ENCODE measurements around the gene CCL19.

CCL19 gene

GRCh38 chr9:34659592-34660253, 31.4 kb downstream of the CCL19 start:
- no peak for DNase-seq

- DNase-seq: no peak
Observed at GRCh38 chr9:34658461-34658860, 32.6 kb downstream of the CCL19 start.

GRCh38 chr9:34656992-34657391, 34.1 kb downstream of the CCL19 start:
- DNase-seq: no peak

- no peak for DNase-seq
Observed at GRCh38 chr9:34655394-34655793, 35.7 kb downstream of the CCL19 start.

GRCh38 chr9:34654323-34655051, 36.6 kb downstream of the CCL19 start:
- no peak for DNase-seq

- no peak for DNase-seq
Observed at GRCh38 chr9:34653151-34654072, 37.7 kb downstream of the CCL19 start.

GRCh38 chr9:34652602-34653000, 38.5 kb downstream of the CCL19 start:
- DNase-seq: no peak

- peak; percentile 38 for DNase-seq
Observed at GRCh38 chr9:34651876-34652601, 39.0 kb downstream of the CCL19 start, which contains the start of gene IL11RA. IL11RA (plus strand) TSS chr9:34652185; CDS start chr9:34655218, 3,033 bp downstream.

GRCh38 chr9:34651321-34651720, 39.8 kb downstream of the CCL19 start:
- DNase-seq: no peak

- DNase-seq: no peak
Observed at GRCh38 chr9:34650816-34651215, 40.3 kb downstream of the CCL19 start.

GRCh38 chr9:34648673-34649072, 42.4 kb downstream of the CCL19 start:
- DNase-seq: no peak

- DNase-seq: no peak
Observed at GRCh38 chr9:34647651-34648050, 43.4 kb downstream of the CCL19 start.

GRCh38 chr9:34647084-34647403, 44.0 kb downstream of the CCL19 start:
- no peak for DNase-seq

GRCh38 chr9:34646211-34647083, 44.6 kb downstream of the CCL19 start, which contains the start of gene GALT:
GALT (plus strand) TSS chr9:34646675; CDS start chr9:34646705, 30 bp downstream.
- DNase-seq: peak; percentile 97

- no peak for DNase-seq
Observed at GRCh38 chr9:34644766-34645314, 46.2 kb downstream of the CCL19 start.

- no peak for DNase-seq
Observed at GRCh38 chr9:34642679-34643078, 48.4 kb downstream of the CCL19 start.

All from activated CD4-positive, alpha-beta T cell treated with anti-CD3 and anti-CD28 coated beads, Interleukin-2, amount 50 U/mL, for 1 hour (primary cell).